Neural cell (in vitro differentiated cells): ENCODE data around the gene DSCAML1. TPM values are rescaled to one million over a fixed set of nuclear protein-coding genes. Genes with fewer than 3 reads are reported as not detected.

Experiments
- H2AFZ ChIP-seq: fragments of 200-600, 300-800 bp; sonication (generic), shearing (Covaris generic); 2 replicates; pipeline ENCODE4 v1.6.0; 2014; ENCODE audit warnings: low read depth, mild to moderate bottlenecking, antibody characterized with exemption, low read length, moderate library complexity
- H3F3A ChIP-seq: fragments of 200-600 bp; shearing (Covaris generic); 2 replicates; pipeline ENCODE4 v1.6.1; 2016; ENCODE audit warnings: mild to moderate bottlenecking, moderate library complexity, mixed read lengths, antibody characterized with exemption, low read length; ENCODE audit not compliant: insufficient read depth, poor library complexity, severe bottlenecking
- H3K27ac ChIP-seq: fragments of 200-600, 300-800 bp; sonication (generic), shearing (Covaris generic); 2 replicates; pipeline ENCODE4 v1.5.1; 2014; ENCODE audit warnings: mild to moderate bottlenecking, low read length, moderate library complexity
- H3K27me3 ChIP-seq: fragments of 300-800, 200-600 bp; sonication (generic), shearing (Covaris generic); 2 replicates; pipeline ENCODE4 v1.6.0; 2014; ENCODE audit warnings: mild to moderate bottlenecking, low read depth, low read length, moderate library complexity; ENCODE audit not compliant: insufficient read depth
- H3K36me3 ChIP-seq: fragments of 300-800, 200-600 bp; sonication (generic), shearing (Covaris generic); 2 replicates; pipeline ENCODE4 v1.5.1; 2014; ENCODE audit warnings: mild to moderate bottlenecking, antibody characterized with exemption, low read length, moderate library complexity; ENCODE audit not compliant: insufficient read depth
- H3K4me2 ChIP-seq: fragments of 300-800, 200-600 bp; sonication (generic), shearing (Covaris generic); 2 replicates; pipeline ENCODE4 v1.6.0; 2014; ENCODE audit warnings: mild to moderate bottlenecking, low read length
- H3K4me3 ChIP-seq: fragments of 300-800, 200-600 bp; sonication (generic), shearing (Covaris generic); 2 replicates; pipeline ENCODE4 v1.5.1; 2014; ENCODE audit warnings: mild to moderate bottlenecking, low read length, moderate library complexity
- H3K79me2 ChIP-seq: fragments of 200-600 bp; shearing (Covaris generic); replicated peaks from 2 replicates; pipeline ENCODE4 v1.6.0; 2014; ENCODE audit warnings: mild to moderate bottlenecking, low read length, moderate library complexity; ENCODE audit not compliant: insufficient read depth
- H3K9ac ChIP-seq: fragments of 300-800, 200-600 bp; sonication (generic), shearing (Covaris generic); 2 replicates; pipeline ENCODE4 v1.6.1; 2016; ENCODE audit warnings: mild to moderate bottlenecking, low read length, mixed read lengths
- H3K9me2 ChIP-seq: fragments of 200-600 bp; shearing (Covaris generic); 2 replicates; pipeline ENCODE4 v1.6.1; 2016; ENCODE audit warnings: mild to moderate bottlenecking, low read length, mixed read lengths; ENCODE audit not compliant: insufficient read depth
- H3K9me3 ChIP-seq: fragments of 200-600, 300-800 bp; sonication (generic), shearing (Covaris generic); 2 replicates; pipeline ENCODE4 v1.6.1; 2016; ENCODE audit warnings: mild to moderate bottlenecking, mixed run types, low read length, moderate library complexity, mixed read lengths
- H4K20me1 ChIP-seq: fragments of 200-600 bp; shearing (Covaris generic); 2 replicates; pipeline ENCODE4 v1.6.1; 2016; ENCODE audit warnings: mild to moderate bottlenecking, mixed run types; ENCODE audit not compliant: insufficient read depth
- CTCF ChIP-seq: fragments of 450-650 bp; IDR thresholded peaks from 2 replicates; pipeline ENCODE4 v1.5.1; 2014; ENCODE audit warnings: antibody characterized with exemption, mild to moderate bottlenecking, moderate library complexity; ENCODE audit not compliant: poor library complexity, severe bottlenecking
- EP300 ChIP-seq: fragments of 450-650 bp; conservative IDR thresholded peaks from 2 replicates; pipeline ENCODE4 v1.6.1; 2014; ENCODE audit warnings: antibody characterized with exemption, mild to moderate bottlenecking, moderate library complexity; ENCODE audit not compliant: poor library complexity, severe bottlenecking
- EZH2 ChIP-seq: fragments of 200-600, 300-800 bp; shearing (Covaris generic), sonication (generic); IDR thresholded peaks from 2 replicates; pipeline ENCODE4 v1.6.1; 2014; ENCODE audit warnings: antibody characterized with exemption, low read length, borderline replicate concordance, mild to moderate bottlenecking; ENCODE audit not compliant: insufficient read depth, poor library complexity, severe bottlenecking
- MXI1 ChIP-seq: fragments of 450-650 bp; conservative IDR thresholded peaks from 2 replicates; pipeline ENCODE4 v1.6.1; 2014; ENCODE audit warnings: antibody characterized with exemption, mild to moderate bottlenecking; ENCODE audit not compliant: poor library complexity, severe bottlenecking
- POLR2AphosphoS5 ChIP-seq: IDR thresholded peaks from 2 replicates; pipeline ENCODE4 v1.6.1; 2012
- RAD21 ChIP-seq: fragments of 450-650 bp; conservative IDR thresholded peaks from 2 replicates; pipeline ENCODE4 v1.6.1; 2014; ENCODE audit warnings: antibody characterized with exemption, mild to moderate bottlenecking, moderate library complexity
- REST ChIP-seq: IDR thresholded peaks from 2 replicates; pipeline ENCODE4 v1.6.1; 2012; ENCODE audit warnings: borderline replicate concordance
- SMC3 ChIP-seq: fragments of 450-650 bp; conservative IDR thresholded peaks from 2 replicates; pipeline ENCODE4 v1.6.1; 2014; ENCODE audit warnings: antibody characterized with exemption, mild to moderate bottlenecking, moderate library complexity; ENCODE audit not compliant: poor library complexity
- TAF1 ChIP-seq: IDR thresholded peaks from 2 replicates; pipeline ENCODE4 v1.6.1; 2012; ENCODE audit warnings: low read depth
- polyA plus RNA-seq: library from polyadenylated mRNA; depleted of rRNA; stranded (reverse); fragments of >200 nt; gene quantifications from 2 replicates; pipeline ENCODE4 v1.2.3, GENCODE V29; 2014

DSCAML1 gene
- polyA plus RNA-seq, 1 donor from 2014 or later, result 1.3 TPM

- Histone ChIP-seq H3K27ac (no peak overlapping the region), H3K9me3 (no peaks in the 10 kb centered on the region), H3K27me3 (no peaks in the 10 kb centered on the region), H3K9ac (no peak overlapping the region), H4K20me1 (no peaks in the 10 kb centered on the region), H3F3A (peaks cover under 1% of the 10 kb centered on the region), H2AFZ (no peak overlapping the region), H3K4me2 (no peak overlapping the region), H3K36me3 (no peaks in the 10 kb centered on the region), H3K79me2 (no peaks in the 10 kb centered on the region), H3K9me2 (no peaks in the 10 kb centered on the region), H3K4me3 (no peak overlapping the region)
- TF ChIP-seq EP300 (no peak), MXI1 (no peak)
Observed at GRCh38 chr11:117541211-117541610, 255.8 kb downstream of the DSCAML1 start.

GRCh38 chr11:117538263-117539135, 258.5 kb downstream of the DSCAML1 start:
- Histone ChIP-seq H3K9ac (peak overlapping the region; percentile 87), H3K27ac (peak overlapping the region; percentile 98)

More at GRCh38 chr11:117538263-117539135, 258.5 kb downstream of the DSCAML1 start:
- H3K27me3 ChIP-seq, result no peaks in the 10 kb centered on the region
- no peaks in the 10 kb centered on the region for H3K9me3 ChIP-seq
- TF ChIP-seq RAD21 (no peak), POLR2AphosphoS5 (no peak), SMC3 (no peak), EZH2 (no peak), MXI1 (no peak), CTCF (no peak), REST (no peak), TAF1 (no peak), EP300 (no peak)
- H3K4me3 ChIP-seq, result no peak overlapping the region
- no peaks in the 10 kb centered on the region for H3K79me2 ChIP-seq
- no peaks in the 10 kb centered on the region for H3K9me2 ChIP-seq
- H2AFZ ChIP-seq, result no peak overlapping the region
- no peaks in the 10 kb centered on the region for H3K36me3 ChIP-seq
- H3F3A ChIP-seq, result no peaks in the 10 kb centered on the region
- no peaks in the 10 kb centered on the region for H4K20me1 ChIP-seq
- no peak overlapping the region for H3K4me2 ChIP-seq
